ENCODE measurements around the gene UCP3. TPM values are rescaled to one million over a fixed set of nuclear protein-coding genes. Genes with fewer than 3 reads are reported as not detected.

UCP3 gene
- total RNA-seq, 1 experiment from 2014 or later, result 0.08 TPM

GRCh38 chr11:73972187-73972586 is 36.7 kb downstream of the UCP3 start:
- no peaks in the 10 kb centered on the region for H3K4me1 ChIP-seq (replicated peaks)
- H3K27me3 ChIP-seq (replicated peaks), result no peaks in the 10 kb centered on the region
- DNase-seq (ENCODE audit: low read depth in 1 of 2, low spot score in 2 of 2), result no peak
- no peaks in the 10 kb centered on the region for H3K9me3 ChIP-seq (replicated peaks)
- no peak overlapping the region for H3K4me3 ChIP-seq
- no peak overlapping the region for H3K27ac ChIP-seq
- H3K36me3 ChIP-seq, result no peaks in the 10 kb centered on the region

GRCh38 chr11:73971175-73971719 is 37.6 kb downstream of the UCP3 start:
- H3K27me3 ChIP-seq (replicated peaks), result no peaks in the 10 kb centered on the region
- no peak overlapping the region for H3K27ac ChIP-seq
- no peaks in the 10 kb centered on the region for H3K4me1 ChIP-seq (replicated peaks)
- no peak overlapping the region for H3K4me3 ChIP-seq
- no peak for DNase-seq (ENCODE audit: low read depth in 1 of 2, low spot score in 2 of 2)
- no peaks in the 10 kb centered on the region for H3K9me3 ChIP-seq (replicated peaks)
- no peaks in the 10 kb centered on the region for H3K36me3 ChIP-seq

GRCh38 chr11:73969991-73970800 is 38.7 kb downstream of the UCP3 start:
- H3K27me3 ChIP-seq (replicated peaks), result no peaks in the 10 kb centered on the region
- H3K27ac ChIP-seq, result no peak overlapping the region
- no peaks in the 10 kb centered on the region for H3K9me3 ChIP-seq (replicated peaks)
- no peak overlapping the region for H3K4me3 ChIP-seq
- DNase-seq (ENCODE audit: low read depth in 1 of 2, low spot score in 2 of 2), result no peak
- no peaks in the 10 kb centered on the region for H3K36me3 ChIP-seq
- H3K4me1 ChIP-seq (replicated peaks), result no peaks in the 10 kb centered on the region

GRCh38 chr11:73969091-73969490 is 39.8 kb downstream of the UCP3 start:
- H3K9me3 ChIP-seq (replicated peaks), result no peaks in the 10 kb centered on the region
- no peak overlapping the region for H3K4me3 ChIP-seq
- H3K27me3 ChIP-seq (replicated peaks), result no peaks in the 10 kb centered on the region
- H3K4me1 ChIP-seq (replicated peaks), result no peaks in the 10 kb centered on the region
- H3K36me3 ChIP-seq, result no peaks in the 10 kb centered on the region
- no peak for DNase-seq (ENCODE audit: low read depth in 1 of 2, low spot score in 2 of 2)
- no peak overlapping the region for H3K27ac ChIP-seq

- DNase-seq (ENCODE audit: low read depth in 1 of 2, low spot score in 2 of 2), result no peak
- Histone ChIP-seq H3K27ac (no peak overlapping the region), H3K4me3 (no peak overlapping the region), H3K4me1 (replicated peaks) (no peaks in the 10 kb centered on the region), H3K9me3 (replicated peaks) (no peaks in the 10 kb centered on the region), H3K36me3 (no peaks in the 10 kb centered on the region), H3K27me3 (replicated peaks) (no peaks in the 10 kb centered on the region)
These were observed 40.4 kb downstream of the UCP3 start for GRCh38 chr11:73968356-73968966.

GRCh38 chr11:73965764-73966121 is 43.1 kb downstream of the UCP3 start:
- Histone ChIP-seq H3K4me1 (replicated peaks) (no peaks in the 10 kb centered on the region), H3K27me3 (replicated peaks) (no peaks in the 10 kb centered on the region), H3K27ac (no peak overlapping the region), H3K36me3 (no peaks in the 10 kb centered on the region), H3K9me3 (replicated peaks) (no peaks in the 10 kb centered on the region), H3K4me3 (no peak overlapping the region)
- DNase-seq (ENCODE audit: low read depth in 1 of 2, low spot score in 2 of 2), result no peak

- no peak for DNase-seq (ENCODE audit: low read depth in 1 of 2, low spot score in 2 of 2)
- no peaks in the 10 kb centered on the region for H3K36me3 ChIP-seq
- no peaks in the 10 kb centered on the region for H3K27me3 ChIP-seq (replicated peaks)
- H3K4me1 ChIP-seq (replicated peaks), result no peaks in the 10 kb centered on the region
- H3K9me3 ChIP-seq (replicated peaks), result no peaks in the 10 kb centered on the region
- H3K27ac ChIP-seq, result no peak overlapping the region
- H3K4me3 ChIP-seq, result no peak overlapping the region
These were observed 43.7 kb downstream of the UCP3 start for GRCh38 chr11:73965076-73965763.

GRCh38 chr11:73963861-73964260 is 45.0 kb downstream of the UCP3 start:
- Histone ChIP-seq H3K9me3 (replicated peaks) (no peaks in the 10 kb centered on the region), H3K27me3 (replicated peaks) (no peaks in the 10 kb centered on the region), H3K4me3 (no peak overlapping the region), H3K36me3 (no peaks in the 10 kb centered on the region), H3K27ac (no peak overlapping the region), H3K4me1 (replicated peaks) (no peaks in the 10 kb centered on the region)
- no peak for DNase-seq (ENCODE audit: low read depth in 1 of 2, low spot score in 2 of 2)

- H3K9me3 ChIP-seq (replicated peaks), result no peaks in the 10 kb centered on the region
- H3K4me1 ChIP-seq (replicated peaks), result no peaks in the 10 kb centered on the region
- no peak for DNase-seq (ENCODE audit: low read depth in 1 of 2, low spot score in 2 of 2)
These were observed 46.7 kb downstream of the UCP3 start for GRCh38 chr11:73962101-73962705.

GRCh38 chr11:73961321-73961720 is 47.6 kb downstream of the UCP3 start:
- H3K27ac ChIP-seq, result no peak overlapping the region
- no peak overlapping the region for H3K4me3 ChIP-seq
- no peak for DNase-seq (ENCODE audit: low read depth in 1 of 2, low spot score in 2 of 2)
- H3K36me3 ChIP-seq, result no peaks in the 10 kb centered on the region
- no peaks in the 10 kb centered on the region for H3K9me3 ChIP-seq (replicated peaks)
- H3K4me1 ChIP-seq (replicated peaks), result no peaks in the 10 kb centered on the region
- H3K27me3 ChIP-seq (replicated peaks), result no peaks in the 10 kb centered on the region

More at GRCh38 chr11:73962101-73962705, 46.7 kb downstream of the UCP3 start:
- no peaks in the 10 kb centered on the region for H3K27me3 ChIP-seq (replicated peaks)
- no peak overlapping the region for H3K4me3 ChIP-seq
- H3K27ac ChIP-seq, result no peak overlapping the region
- no peaks in the 10 kb centered on the region for H3K36me3 ChIP-seq

- Histone ChIP-seq H3K27ac (no peak overlapping the region), H3K4me3 (no peak overlapping the region), H3K9me3 (replicated peaks) (no peaks in the 10 kb centered on the region), H3K36me3 (no peaks in the 10 kb centered on the region), H3K27me3 (replicated peaks) (no peaks in the 10 kb centered on the region), H3K4me1 (replicated peaks) (no peaks in the 10 kb centered on the region)
- DNase-seq (ENCODE audit: low read depth in 1 of 2, low spot score in 2 of 2), result no peak
These were observed 50.3 kb downstream of the UCP3 start for GRCh38 chr11:73958521-73959141.

- no peak overlapping the region for H3K27ac ChIP-seq
- H3K9me3 ChIP-seq (replicated peaks), result no peaks in the 10 kb centered on the region
- H3K4me3 ChIP-seq, result no peak overlapping the region
- no peaks in the 10 kb centered on the region for H3K4me1 ChIP-seq (replicated peaks)
- H3K36me3 ChIP-seq, result no peaks in the 10 kb centered on the region
- H3K27me3 ChIP-seq (replicated peaks), result no peaks in the 10 kb centered on the region
- no peak for DNase-seq (ENCODE audit: low read depth in 1 of 2, low spot score in 2 of 2)
These were observed 51.1 kb downstream of the UCP3 start for GRCh38 chr11:73957654-73958361.
